Measurements from ENCODE around the gene CCDC88C.

The CCDC88C gene

GRCh38 chr14:91405724-91406435, 11.7 kb downstream of the CCDC88C start:
- Histone ChIP-seq H3K36me3 (ENCODE audit: insufficient read depth, low read length) (peaks cover 15% of the 10 kb centered on the region), H3K4me3 (ENCODE audit: low read length) (no peak overlapping the region), H3K27ac (ENCODE audit: low read depth, low read length) (no peak overlapping the region), H3K27me3 (ENCODE audit: insufficient read depth, low read length) (no peaks in the 10 kb centered on the region), H3K9ac (ENCODE audit: low read depth, low read length) (no peak overlapping the region), H3K4me1 (ENCODE audit: insufficient read depth, low read length) (peaks cover 10% of the 10 kb centered on the region), H3K9me3 (ENCODE audit: insufficient read depth, low read depth, low read length) (no peaks in the 10 kb centered on the region)
- WGBS = 91% methylated on average over 6 of the region's 7 CpGs

GRCh38 chr14:91405241-91405721, 12.3 kb downstream of the CCDC88C start:
- H3K9ac ChIP-seq (ENCODE audit: low read depth, low read length) = no peak overlapping the region
- 93% methylated on average over 12 of the region's 14 CpGs for WGBS
- no peak overlapping the region for H3K4me3 ChIP-seq (ENCODE audit: low read length)
- H3K27me3 ChIP-seq (ENCODE audit: insufficient read depth, low read length) = no peaks in the 10 kb centered on the region
- H3K27ac ChIP-seq (ENCODE audit: low read depth, low read length) = no peak overlapping the region
- peaks cover 15% of the 10 kb centered on the region for H3K36me3 ChIP-seq (ENCODE audit: insufficient read depth, low read length)
- no peaks in the 10 kb centered on the region for H3K9me3 ChIP-seq (ENCODE audit: insufficient read depth, low read depth, low read length)
- peaks cover 11% of the 10 kb centered on the region for H3K4me1 ChIP-seq (ENCODE audit: insufficient read depth, low read length)

GRCh38 chr14:91402771-91403600, 14.6 kb downstream of the CCDC88C start:
- H3K4me1 ChIP-seq (ENCODE audit: insufficient read depth, low read length) = peaks cover 18% of the 10 kb centered on the region
- 95% methylated on average over 18 of the region's 18 CpGs for WGBS
- H3K27ac ChIP-seq (ENCODE audit: low read depth, low read length) = no peak overlapping the region
- H3K9ac ChIP-seq (ENCODE audit: low read depth, low read length) = no peak overlapping the region; the same call in 1 of the 2 replicates
- no peaks in the 10 kb centered on the region for H3K27me3 ChIP-seq (ENCODE audit: insufficient read depth, low read length)
- no peaks in the 10 kb centered on the region for H3K9me3 ChIP-seq (ENCODE audit: insufficient read depth, low read depth, low read length)
- H3K4me3 ChIP-seq (ENCODE audit: low read length) = no peak overlapping the region
- peaks cover 7% of the 10 kb centered on the region for H3K36me3 ChIP-seq (ENCODE audit: insufficient read depth, low read length)

DNA sequence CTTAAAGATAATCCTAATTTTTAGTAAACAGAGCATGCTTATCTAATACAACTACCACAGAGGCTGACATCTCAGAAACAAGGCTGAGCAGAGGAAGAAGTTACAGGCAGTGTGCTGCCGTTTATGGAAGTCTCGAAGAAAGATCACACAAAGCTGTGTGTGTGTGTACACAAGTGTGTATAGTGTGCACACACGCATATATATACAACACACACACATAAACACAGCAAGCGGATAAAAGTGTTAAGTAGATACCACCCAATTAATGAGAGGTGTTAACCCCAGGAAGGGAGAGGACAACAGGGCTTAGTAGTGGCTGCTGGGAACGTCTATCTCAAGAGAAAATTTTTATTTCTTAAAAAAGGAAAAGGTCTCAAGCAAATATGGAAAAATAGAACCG, 15.3 kb downstream of the CCDC88C start:
- H3K9me3 ChIP-seq (ENCODE audit: insufficient read depth, low read depth, low read length) = no peaks in the 10 kb centered on the region
- no peaks in the 10 kb centered on the region for H3K27me3 ChIP-seq (ENCODE audit: insufficient read depth, low read length)
- 91% methylated on average over 2 of the region's 6 CpGs for WGBS
- no peak overlapping the region for H3K9ac ChIP-seq (ENCODE audit: low read depth, low read length)
- H3K4me3 ChIP-seq (ENCODE audit: low read length) = no peak overlapping the region
- no peak overlapping the region for H3K27ac ChIP-seq (ENCODE audit: low read depth, low read length)
- H3K36me3 ChIP-seq (ENCODE audit: insufficient read depth, low read length) = peaks cover 2% of the 10 kb centered on the region
- H3K4me1 ChIP-seq (ENCODE audit: insufficient read depth, low read length) = peaks cover 24% of the 10 kb centered on the region

GRCh38 chr14:91401751-91402150, 15.9 kb downstream of the CCDC88C start:
- H3K4me1 ChIP-seq (ENCODE audit: insufficient read depth, low read length) = peaks cover 30% of the 10 kb centered on the region
- no peak overlapping the region for H3K27ac ChIP-seq (ENCODE audit: low read depth, low read length)
- H3K27me3 ChIP-seq (ENCODE audit: insufficient read depth, low read length) = no peaks in the 10 kb centered on the region
- no peaks in the 10 kb centered on the region for H3K36me3 ChIP-seq (ENCODE audit: insufficient read depth, low read length)
- H3K9ac ChIP-seq (ENCODE audit: low read depth, low read length) = no peak overlapping the region
- 96% methylated on average over 7 of the region's 7 CpGs for WGBS
- no peak overlapping the region for H3K4me3 ChIP-seq (ENCODE audit: low read length)
- H3K9me3 ChIP-seq (ENCODE audit: insufficient read depth, low read depth, low read length) = no peaks in the 10 kb centered on the region

DNA sequence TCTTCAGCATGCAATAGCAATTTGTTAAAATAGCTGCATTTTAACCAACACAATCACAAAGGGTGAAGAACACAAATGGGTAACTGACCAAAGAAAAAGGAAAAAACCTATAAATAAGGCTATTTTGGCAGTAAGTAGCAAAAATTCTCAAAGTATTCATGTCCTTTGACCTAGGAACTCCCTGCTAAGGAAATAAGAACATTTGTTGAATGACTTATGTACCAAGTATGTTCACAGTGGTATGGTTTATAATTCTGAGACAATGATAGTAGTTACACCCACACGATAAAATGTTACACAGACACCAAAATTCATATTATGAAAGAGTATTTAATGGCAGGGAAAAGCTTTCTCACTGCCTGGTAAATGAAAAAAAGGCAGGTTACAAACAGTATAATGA, 16.9 kb downstream of the CCDC88C start:
- no CpG with 5 or more reads among the region's 1 CpG for WGBS
- no peaks in the 10 kb centered on the region for H3K36me3 ChIP-seq (ENCODE audit: insufficient read depth, low read length)
- H3K4me3 ChIP-seq (ENCODE audit: low read length) = no peak overlapping the region
- no peak overlapping the region for H3K9ac ChIP-seq (ENCODE audit: low read depth, low read length)
- H3K27me3 ChIP-seq (ENCODE audit: insufficient read depth, low read length) = no peaks in the 10 kb centered on the region
- H3K9me3 ChIP-seq (ENCODE audit: insufficient read depth, low read depth, low read length) = no peaks in the 10 kb centered on the region
- H3K4me1 ChIP-seq (ENCODE audit: insufficient read depth, low read length) = peaks cover 41% of the 10 kb centered on the region
- H3K27ac ChIP-seq (ENCODE audit: low read depth, low read length) = no peak overlapping the region

GRCh38 chr14:91399868-91400640, 17.6 kb downstream of the CCDC88C start:
- H3K4me1 ChIP-seq (ENCODE audit: insufficient read depth, low read length) = peaks cover 47% of the 10 kb centered on the region
- no peak overlapping the region for H3K4me3 ChIP-seq (ENCODE audit: low read length)
- H3K9me3 ChIP-seq (ENCODE audit: insufficient read depth, low read depth, low read length) = no peaks in the 10 kb centered on the region
- WGBS = 74% methylated on average over 19 of the region's 20 CpGs
- H3K36me3 ChIP-seq (ENCODE audit: insufficient read depth, low read length) = no peaks in the 10 kb centered on the region
- no peak overlapping the region for H3K27ac ChIP-seq (ENCODE audit: low read depth, low read length)
- H3K9ac ChIP-seq (ENCODE audit: low read depth, low read length) = no peak overlapping the region
- H3K27me3 ChIP-seq (ENCODE audit: insufficient read depth, low read length) = no peaks in the 10 kb centered on the region

DNA sequence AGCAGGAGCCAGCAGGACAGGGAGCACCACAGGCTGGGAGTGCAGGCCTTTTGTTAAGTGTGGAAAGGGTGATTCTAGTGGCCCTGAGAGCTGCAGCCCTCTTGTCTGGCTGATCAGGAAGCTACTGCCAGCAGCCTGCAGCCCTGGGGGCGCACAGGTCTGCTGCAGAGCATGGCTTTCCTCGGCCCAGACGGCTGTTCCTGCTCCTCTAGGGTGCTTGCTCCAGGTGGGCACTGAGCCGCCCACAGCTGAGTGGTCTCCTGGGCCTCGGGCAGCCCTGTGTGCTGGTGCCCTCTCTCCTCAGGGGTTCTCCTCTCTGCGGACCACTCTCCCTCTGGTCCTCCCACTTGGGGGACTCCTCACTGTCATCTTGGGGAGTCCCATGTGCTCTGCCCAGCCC, 18.9 kb downstream of the CCDC88C start:
- peaks cover 61% of the 10 kb centered on the region for H3K4me1 ChIP-seq (ENCODE audit: insufficient read depth, low read length)
- H3K36me3 ChIP-seq (ENCODE audit: insufficient read depth, low read length) = no peaks in the 10 kb centered on the region
- H3K4me3 ChIP-seq (ENCODE audit: low read length) = no peak overlapping the region
- WGBS = 75% methylated on average over 6 of the region's 6 CpGs
- H3K27ac ChIP-seq (ENCODE audit: low read depth, low read length) = no peak overlapping the region; the same call in 1 of the 2 replicates
- no peaks in the 10 kb centered on the region for H3K9me3 ChIP-seq (ENCODE audit: insufficient read depth, low read depth, low read length)
- no peaks in the 10 kb centered on the region for H3K27me3 ChIP-seq (ENCODE audit: insufficient read depth, low read length)
- no peak overlapping the region for H3K9ac ChIP-seq (ENCODE audit: low read depth, low read length)

- no peak overlapping the region for H3K4me3 ChIP-seq (ENCODE audit: low read length)
- no peaks in the 10 kb centered on the region for H3K9me3 ChIP-seq (ENCODE audit: insufficient read depth, low read depth, low read length)
- 91% methylated on average over 8 of the region's 8 CpGs for WGBS
- no peak overlapping the region for H3K9ac ChIP-seq (ENCODE audit: low read depth, low read length)
- peaks cover 67% of the 10 kb centered on the region for H3K4me1 ChIP-seq (ENCODE audit: insufficient read depth, low read length)
- H3K27me3 ChIP-seq (ENCODE audit: insufficient read depth, low read length) = no peaks in the 10 kb centered on the region
- H3K36me3 ChIP-seq (ENCODE audit: insufficient read depth, low read length) = no peaks in the 10 kb centered on the region
- no peak overlapping the region for H3K27ac ChIP-seq (ENCODE audit: low read depth, low read length)
Measured at GRCh38 chr14:91397965-91398591, 19.5 kb downstream of the CCDC88C start.

- Histone ChIP-seq H3K9me3 (ENCODE audit: insufficient read depth, low read depth, low read length) (no peaks in the 10 kb centered on the region), H3K4me3 (ENCODE audit: low read length) (no peak overlapping the region), H3K9ac (ENCODE audit: low read depth, low read length) (no peak overlapping the region), H3K27ac (ENCODE audit: low read depth, low read length) (no peak overlapping the region), H3K4me1 (ENCODE audit: insufficient read depth, low read length) (peaks cover 76% of the 10 kb centered on the region), H3K27me3 (ENCODE audit: insufficient read depth, low read length) (no peaks in the 10 kb centered on the region), H3K36me3 (ENCODE audit: insufficient read depth, low read length) (no peaks in the 10 kb centered on the region)
- WGBS = 81% methylated on average over 15 of the region's 15 CpGs
Measured at GRCh38 chr14:91396959-91397815, 20.4 kb downstream of the CCDC88C start.

Data from HUES64 (cell line).